GM12875 (cell line): ENCODE data around the gene ITPRIPL2.

Experiments
- H3K4me3 ChIP-seq: one replicate; pipeline ENCODE4 v1.5.1; 2011; ENCODE audit warnings: low read depth, low read length, control low read depth
- TF ChIP-seq, protein P1 (sequence below): IDR thresholded peaks from 2 replicates; pipeline ENCODE4 v1.5.1; 2011; ENCODE audit warnings: low read depth, mild to moderate bottlenecking, control low read depth, inconsistent platforms, low read length, moderate library complexity, borderline replicate concordance; ENCODE audit not compliant: insufficient read depth

ITPRIPL2 gene

DNA sequence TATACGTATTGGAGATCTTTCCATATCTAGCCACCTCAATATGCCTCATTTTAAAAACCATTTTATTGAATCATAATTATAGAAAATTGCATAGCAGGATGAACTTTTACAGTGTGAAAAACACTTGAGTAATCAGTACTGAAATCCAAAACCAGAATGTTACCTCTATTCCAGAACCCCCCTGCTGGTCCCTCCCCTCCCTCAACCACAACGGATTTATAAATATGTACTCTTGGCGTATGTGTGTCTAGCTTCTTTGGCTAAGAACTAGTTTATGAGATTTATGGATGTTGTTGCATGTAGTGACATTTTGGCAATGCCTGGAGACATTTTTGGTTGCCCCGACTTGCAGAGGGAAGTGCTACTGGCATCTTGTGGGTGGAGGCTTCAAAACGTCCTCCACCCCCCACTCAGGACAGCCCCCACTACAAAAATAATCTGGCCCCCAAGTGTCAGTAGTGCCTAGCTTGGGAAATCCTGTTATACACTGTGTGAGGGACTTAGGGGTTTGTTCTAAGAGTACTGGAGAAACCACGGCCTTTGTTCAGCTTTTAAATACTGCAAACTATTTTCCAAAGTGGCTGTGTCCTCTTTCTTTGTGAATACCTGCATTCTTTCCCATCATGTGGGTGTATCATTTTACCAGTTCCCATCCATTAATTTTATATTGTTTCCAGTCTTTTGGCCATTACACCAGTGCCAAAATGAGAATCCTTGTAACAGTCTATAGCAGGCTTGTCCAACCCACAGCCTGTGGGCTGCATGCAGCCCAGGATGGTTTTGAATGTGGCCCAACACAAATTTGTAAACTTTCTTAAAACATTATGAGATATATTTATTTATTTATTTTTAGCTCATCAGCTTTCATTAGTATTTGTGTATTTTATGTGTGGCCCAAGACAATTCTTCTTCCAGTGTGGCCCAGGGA, 23.7 kb downstream of the ITPRIPL2 start:
- H3K4me3 ChIP-seq = no peak overlapping the region
- TF ChIP-seq, protein P1, sequence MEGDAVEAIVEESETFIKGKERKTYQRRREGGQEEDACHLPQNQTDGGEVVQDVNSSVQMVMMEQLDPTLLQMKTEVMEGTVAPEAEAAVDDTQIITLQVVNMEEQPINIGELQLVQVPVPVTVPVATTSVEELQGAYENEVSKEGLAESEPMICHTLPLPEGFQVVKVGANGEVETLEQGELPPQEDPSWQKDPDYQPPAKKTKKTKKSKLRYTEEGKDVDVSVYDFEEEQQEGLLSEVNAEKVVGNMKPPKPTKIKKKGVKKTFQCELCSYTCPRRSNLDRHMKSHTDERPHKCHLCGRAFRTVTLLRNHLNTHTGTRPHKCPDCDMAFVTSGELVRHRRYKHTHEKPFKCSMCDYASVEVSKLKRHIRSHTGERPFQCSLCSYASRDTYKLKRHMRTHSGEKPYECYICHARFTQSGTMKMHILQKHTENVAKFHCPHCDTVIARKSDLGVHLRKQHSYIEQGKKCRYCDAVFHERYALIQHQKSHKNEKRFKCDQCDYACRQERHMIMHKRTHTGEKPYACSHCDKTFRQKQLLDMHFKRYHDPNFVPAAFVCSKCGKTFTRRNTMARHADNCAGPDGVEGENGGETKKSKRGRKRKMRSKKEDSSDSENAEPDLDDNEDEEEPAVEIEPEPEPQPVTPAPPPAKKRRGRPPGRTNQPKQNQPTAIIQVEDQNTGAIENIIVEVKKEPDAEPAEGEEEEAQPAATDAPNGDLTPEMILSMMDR = no peak

DNA sequence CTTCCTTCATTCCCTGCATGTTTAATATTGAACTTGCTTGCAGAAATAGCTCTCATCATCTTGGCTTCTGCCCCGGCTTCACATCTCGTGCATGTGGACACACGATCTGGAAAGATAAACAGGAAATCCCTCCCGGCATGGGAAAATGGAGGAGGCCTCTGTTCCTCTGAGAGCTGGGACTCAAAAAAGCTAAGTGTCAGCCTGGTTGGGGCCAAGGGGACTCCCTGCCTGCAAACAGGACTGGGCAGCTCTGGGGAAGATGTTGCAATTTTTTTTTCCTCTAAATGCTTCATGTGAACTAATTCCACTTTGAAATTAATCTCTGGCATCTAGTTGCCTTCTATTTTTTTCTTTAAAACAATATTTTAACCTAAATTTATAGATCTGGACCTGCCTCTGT, 24.8 kb downstream of the ITPRIPL2 start:
- TF ChIP-seq, protein P1 = no peak
- no peak overlapping the region for H3K4me3 ChIP-seq

DNA sequence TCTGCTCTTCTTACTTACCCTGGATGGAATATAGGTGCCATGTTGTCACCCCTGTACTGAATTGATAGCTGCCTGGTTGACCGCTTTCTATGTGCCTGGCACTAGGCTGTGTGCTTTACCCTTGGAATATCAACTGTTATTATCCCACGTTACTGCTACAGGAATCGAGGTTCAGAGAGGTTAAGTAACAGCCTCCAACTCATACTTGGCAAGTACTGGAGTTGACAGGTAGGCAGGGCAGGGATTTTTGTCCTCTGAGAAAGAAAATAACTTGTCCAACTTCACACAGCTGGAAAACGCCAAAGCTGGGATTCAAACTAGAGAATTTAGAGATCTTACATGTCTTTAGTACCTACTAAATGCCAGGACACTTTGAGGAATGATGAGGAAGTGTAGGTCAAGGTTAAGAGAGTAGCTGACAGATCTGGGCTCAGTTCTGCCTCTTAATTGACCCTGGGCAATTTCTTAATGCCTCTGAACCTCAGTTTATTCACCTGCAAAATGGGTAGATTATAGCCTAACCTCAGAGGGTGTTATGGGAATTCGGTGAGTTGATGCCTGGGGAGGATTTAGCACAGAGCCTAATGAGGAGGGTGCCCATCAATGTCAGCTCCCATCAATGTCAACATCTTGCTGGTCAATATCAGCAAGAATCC, 25.8 kb downstream of the ITPRIPL2 start:
- TF ChIP-seq, protein P1 = no peak
- H3K4me3 ChIP-seq = no peak overlapping the region

DNA sequence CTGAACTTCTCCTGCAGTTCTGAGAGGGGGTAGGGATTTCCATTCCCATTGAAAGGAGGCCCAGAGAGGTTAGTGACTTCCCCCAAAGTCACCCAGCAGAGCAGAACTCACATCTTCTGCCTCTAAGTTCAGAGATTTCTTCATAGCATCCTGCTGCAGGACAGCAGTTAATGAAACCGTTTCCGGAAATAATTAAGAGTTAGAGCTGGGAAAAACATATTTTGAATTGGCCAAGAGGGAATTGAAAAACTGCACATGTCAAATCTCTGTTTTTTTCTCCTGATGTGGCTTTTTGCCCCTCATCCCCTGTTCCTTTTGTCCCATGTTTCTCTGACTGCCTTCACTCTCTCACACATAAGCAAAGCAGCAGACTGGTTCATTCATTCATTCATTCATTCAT, 26.6 kb downstream of the ITPRIPL2 start:
- TF ChIP-seq, protein P1 = no peak
- no peak overlapping the region for H3K4me3 ChIP-seq

DNA sequence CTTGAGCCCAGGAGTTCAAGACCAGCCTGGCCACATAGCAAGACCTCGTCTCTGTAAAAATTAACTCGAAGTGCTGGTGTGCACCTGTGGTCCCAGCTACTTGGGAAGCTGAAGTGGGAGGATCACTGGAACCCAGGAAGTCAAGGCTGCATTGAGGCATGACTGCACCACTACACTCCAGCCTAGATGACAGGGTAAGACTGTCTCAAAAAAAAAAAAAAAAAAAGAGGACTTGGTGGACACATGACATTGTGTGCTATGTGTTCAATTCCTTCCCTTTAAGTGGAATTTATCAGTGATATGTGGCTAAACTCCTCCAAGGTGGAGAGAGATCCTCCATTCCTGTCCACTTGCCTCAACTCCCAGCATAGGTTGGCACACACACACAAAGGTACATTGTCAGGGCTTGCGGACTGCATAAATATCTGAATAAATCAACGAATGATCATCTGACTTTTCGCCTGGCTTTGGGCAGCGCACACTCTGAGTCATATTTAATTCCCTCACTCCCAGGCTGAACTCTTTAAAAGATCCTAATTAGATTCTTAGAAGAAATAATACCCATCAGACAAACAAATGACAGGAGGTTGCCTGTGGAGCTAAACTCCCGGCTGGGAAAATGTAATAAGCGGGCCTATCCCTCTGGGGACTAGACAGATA, 29.3 kb downstream of the ITPRIPL2 start:
- TF ChIP-seq, protein P1 = no peak
- H3K4me3 ChIP-seq = no peak overlapping the region

DNA sequence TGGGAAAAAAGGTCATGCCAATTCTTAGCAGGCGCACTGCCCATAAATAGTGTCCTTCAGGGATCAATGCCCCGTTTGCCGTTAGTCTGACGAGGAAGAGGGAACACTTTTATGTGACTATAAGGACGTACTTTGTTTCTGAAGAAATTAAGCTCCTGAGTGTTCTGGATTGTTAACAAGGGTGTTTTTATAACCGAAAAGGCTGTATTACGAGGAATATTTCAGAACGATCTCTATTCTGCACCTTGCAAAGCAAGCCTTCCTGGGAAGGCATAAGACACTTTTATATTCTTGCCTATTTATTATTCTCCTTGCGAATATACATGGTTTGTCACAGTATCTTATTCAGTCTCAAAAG, 29.8 kb downstream of the ITPRIPL2 start:
- TF ChIP-seq, protein P1 = no peak
- no peak overlapping the region for H3K4me3 ChIP-seq

DNA sequence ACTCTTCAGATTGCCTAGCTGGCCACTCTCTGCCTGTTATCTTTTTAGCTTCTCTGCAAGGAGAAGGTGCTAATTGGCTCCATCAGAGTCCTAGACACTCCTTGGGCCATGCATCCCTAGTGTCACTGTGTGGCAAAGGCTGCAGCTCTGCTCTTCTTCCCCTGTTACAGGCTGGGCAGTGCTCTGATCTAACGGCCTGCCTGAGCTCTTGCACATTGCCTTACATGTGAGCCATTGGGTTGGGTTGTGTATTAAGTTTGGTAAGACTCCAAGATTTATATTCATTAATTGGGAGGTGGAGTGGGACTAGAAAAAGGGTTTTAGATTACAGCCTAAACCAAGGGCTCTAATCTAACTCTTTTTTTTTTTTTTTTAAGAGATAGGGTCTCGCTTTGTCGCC, 31.2 kb downstream of the ITPRIPL2 start:
- H3K4me3 ChIP-seq = no peak overlapping the region
- TF ChIP-seq, protein P1 = no peak
